Panc1 (cell line): ENCODE measurements around the gene ECHS1. TPM values are rescaled to one million over a fixed set of nuclear protein-coding genes. Genes with fewer than 3 reads are reported as not detected.

Experiments
- ATAC-seq: fragments of 200-7000 bp; cut with Tn5 transposase; 2 replicates; pipeline ENCODE4 v1.9.1; 2020; ENCODE audit warnings: mild to moderate bottlenecking, moderate library complexity
- BruUV-seq: library from RNA; stranded (reverse); fragments of 400-500 nt; replicated peaks from 2 replicates; lab custom pipeline; 2021; lab: Mats Ljungman, UMichigan
- CTCF ChIA-PET: fragments of 300-600 bp; sonication (Branson Sonifier 250); formaldehyde crosslinking; loops from one replicate; lab custom pipeline; 2022; ENCODE audit warnings: antibody characterized with exemption; lab: Charles Lee
- POLR2A ChIA-PET: fragments of 300-600 bp; sonication (Branson Sonifier 250); formaldehyde crosslinking; loops from one replicate; lab custom pipeline; 2022; ENCODE audit warnings: antibody characterized with exemption; lab: Charles Lee
- DNase-seq: peaks from one replicate; pipeline ENCODE4 v3.0.0-alpha.2; 2010; ENCODE audit warnings: low read depth, low spot score
- H3K27ac ChIP-seq: 2 replicates; pipeline ENCODE4 v1.5.1; 2011; ENCODE audit warnings: mild to moderate bottlenecking, low read length, inconsistent platforms
- H3K27me3 ChIP-seq: fragments of 200-500 bp; sonication (Bioruptor generic); 2 replicates; pipeline ENCODE4 v1.6.0; 2014; ENCODE audit warnings: low read length, inconsistent platforms; ENCODE audit not compliant: control insufficient read depth, insufficient read depth
- H3K36me3 ChIP-seq: fragments of 200-500 bp; sonication (Bioruptor generic); 2 replicates; pipeline ENCODE4 v1.5.1; 2014; ENCODE audit warnings: inconsistent platforms, mild to moderate bottlenecking, low read length, moderate library complexity; ENCODE audit not compliant: control insufficient read depth, insufficient read depth
- H3K4me1 ChIP-seq: 2 replicates; pipeline ENCODE4 v1.5.1; 2011; ENCODE audit warnings: inconsistent platforms, mild to moderate bottlenecking, low read length, moderate library complexity; ENCODE audit not compliant: control insufficient read depth, insufficient read depth
- H3K4me3 ChIP-seq, 2 experiments: 2 replicates each; pipeline ENCODE4 v1.5.1; 2011 to 2012; ENCODE audit warnings: low read depth in 2 of 2, low read length in 2 of 2, mild to moderate bottlenecking in 2 of 2, inconsistent platforms in 1 of 2, moderate library complexity in 1 of 2
- H3K9me3 ChIP-seq: fragments of 200-500 bp; sonication (Bioruptor generic); 2 replicates; pipeline ENCODE4 v1.5.1; 2014; ENCODE audit warnings: low read depth, mild to moderate bottlenecking, inconsistent platforms, low read length, moderate library complexity; ENCODE audit not compliant: control insufficient read depth, insufficient read depth
- CTCF ChIP-seq: fragments of 450-650 bp; IDR thresholded peaks from 2 replicates; pipeline ENCODE4 v1.5.1; 2017; ENCODE audit warnings: mild to moderate bottlenecking
- POLR2AphosphoS5 ChIP-seq: IDR thresholded peaks from 2 replicates; pipeline ENCODE4 v1.6.1; 2012; ENCODE audit warnings: mild to moderate bottlenecking, low read depth, low read length, moderate library complexity
- REST ChIP-seq, 2 experiments: IDR thresholded peaks; 2 replicates each; pipeline ENCODE4 v1.6.1; 2011 to 2012; ENCODE audit warnings: low read depth in 2 of 2, control low read depth in 1 of 2, low read length in 1 of 2, mild to moderate bottlenecking in 1 of 2, moderate library complexity in 1 of 2; ENCODE audit not compliant: insufficient read depth in 1 of 2
- SIN3A ChIP-seq: IDR thresholded peaks from 2 replicates; pipeline ENCODE4 v1.6.1; 2012; ENCODE audit warnings: low read depth, mild to moderate bottlenecking, low read length, moderate library complexity, borderline replicate concordance; ENCODE audit not compliant: insufficient read depth
- TCF7L2 ChIP-seq: IDR thresholded peaks from 2 replicates; pipeline ENCODE4 v1.6.1; 2011; ENCODE audit warnings: mild to moderate bottlenecking, low read depth, low read length, inconsistent platforms
- in situ Hi-C: cut with HindIII; loops from 2 replicates; pipeline ENCODE4 v1.10.0; 2016; ENCODE audit warnings: low sequenced_read_pairs, low pct_unique_long_range_greater_than_20kb
- intact Hi-C: fragments of 100-400 bp; cut with micrococcal nuclease; formaldehyde crosslinking; loops from one replicate; pipeline ENCODE4 v1.10.0; 2022; ENCODE audit not compliant: unreplicated experiment
- total RNA-seq: library from RNA; stranded (reverse); gene quantifications from one replicate; pipeline ENCODE4 v1.2.1, GENCODE V29; 2021; ENCODE audit not compliant: unreplicated experiment

The ECHS1 gene
- total RNA-seq, 1 experiment from 2014 or later, result 165 TPM

GRCh38 chr10:133357285-133358161 is 15.6 kb downstream of the ECHS1 start, which contains the start of gene FUOM:
FUOM (minus strand) TSS chr10:133358019; CDS start chr10:133358007, 12 bp downstream.
- intact Hi-C loops, result no loop called here
- no peaks in the 10 kb centered on the region for H3K27me3 ChIP-seq
- in situ Hi-C loops, result no loop called here
- peak within 1 kb of the TSS; percentile 71 for H3K27ac ChIP-seq
- H3K9me3 ChIP-seq, result no peaks in the 10 kb centered on the region
- DNase-seq (no peak), ATAC-seq (peak; percentile 69)
- peak within 1 kb of the TSS; percentile 59 to 72 for H3K4me3 ChIP-seq
- ChIA-PET POLR2A (interaction anchor here (0.6 kb wide), 1 partner anchor 62 kb away, joined by 5 read pairs; no protein-coding TSS in a partner anchor), CTCF (interaction anchor here (0.8 kb wide), 1 partner anchor 10 kb away, joined by 6 read pairs; no protein-coding TSS in a partner anchor)
- no peaks in the 10 kb centered on the region for H3K36me3 ChIP-seq
- no TSS peak for BruUV-seq
- TF ChIP-seq POLR2AphosphoS5 (peak; percentile 37; the same call in 1 of the 2 replicates), TCF7L2 (no peak)
- H3K4me1 ChIP-seq, result no peaks in the 10 kb centered on the region; the same call in 1 of the 2 replicates

GRCh38 chr10:133356549-133357284 is 16.4 kb downstream of the ECHS1 start:
- Histone ChIP-seq H3K4me1 (no peaks in the 10 kb centered on the region; the same call in 1 of the 2 replicates), H3K4me3 (peak overlapping the region; percentile 59 to 72), H3K36me3 (no peaks in the 10 kb centered on the region), H3K9me3 (no peaks in the 10 kb centered on the region), H3K27ac (peak overlapping the region; percentile 71; the same call in 1 of the 2 replicates), H3K27me3 (no peaks in the 10 kb centered on the region)
- in situ Hi-C loops, result no loop called here
- ChIA-PET CTCF (no interaction called here), POLR2A (no interaction called here)
- DNase-seq (no peak), ATAC-seq (peak; percentile 36)
- intact Hi-C loops, result no loop called here
- TF ChIP-seq TCF7L2, result no peak
- TF ChIP-seq SIN3A, result no peak
- no peak for TF ChIP-seq POLR2AphosphoS5
- TF ChIP-seq REST (IDR thresholded peaks at IDR 0.05; ENCODE audit: insufficient read depth in 1 of 2, low read depth in 2 of 2, low read length in 1 of 2), result no peak
- no peak for TF ChIP-seq CTCF
- BruUV-seq, result no TSS peak
